Progenitor cell of endocrine pancreas (in vitro differentiated cells): ENCODE results near the gene STAG3. TPM values are rescaled to one million over a fixed set of nuclear protein-coding genes. Genes with fewer than 3 reads are reported as not detected.

ENCODE experiments used
- DNase-seq: peaks from one replicate; pipeline ENCODE4 v3.0.0; 2021; ENCODE audit warnings: low spot score; ENCODE audit not compliant: unreplicated experiment
- H3K27ac Mint-ChIP-seq: 2 replicates; pipeline ENCODE4 v1.8.0; 2021; ENCODE audit warnings: mild to moderate bottlenecking, moderate library complexity, mixed read lengths
- H3K27me3 Mint-ChIP-seq: 2 replicates; pipeline ENCODE4 v1.8.0; 2021; ENCODE audit warnings: mixed read lengths
- H3K36me3 Mint-ChIP-seq: 2 replicates; pipeline ENCODE4 v1.8.0; 2022; ENCODE audit warnings: mixed read lengths; ENCODE audit not compliant: insufficient read depth
- H3K4me1 Mint-ChIP-seq: 2 replicates; pipeline ENCODE4 v1.8.0; 2021; ENCODE audit warnings: low read depth, mixed read lengths
- H3K4me3 Mint-ChIP-seq: 2 replicates; pipeline ENCODE4 v1.8.0; 2021; ENCODE audit warnings: low read depth, mild to moderate bottlenecking, moderate library complexity, mixed read lengths
- H3K9me3 Mint-ChIP-seq: 2 replicates; pipeline ENCODE4 v1.8.0; 2021; ENCODE audit warnings: low read depth, mixed read lengths
- total RNA-seq: library from RNA; stranded (reverse); gene quantifications from 2 replicates; pipeline ENCODE4 v1.2.1, GENCODE V29; 2021
- TF ChIP-seq, protein P1 (sequence below): fragments of 200-600 bp; sonication (generic); IDR thresholded peaks from one replicate; pipeline ENCODE4 v1.5.0; 2021; ENCODE audit warnings: antibody characterized with exemption, mild to moderate bottlenecking; ENCODE audit not compliant: unreplicated experiment

STAG3 gene
- total RNA-seq, 1 donor from 2014 or later = 2.5 TPM

DNA sequence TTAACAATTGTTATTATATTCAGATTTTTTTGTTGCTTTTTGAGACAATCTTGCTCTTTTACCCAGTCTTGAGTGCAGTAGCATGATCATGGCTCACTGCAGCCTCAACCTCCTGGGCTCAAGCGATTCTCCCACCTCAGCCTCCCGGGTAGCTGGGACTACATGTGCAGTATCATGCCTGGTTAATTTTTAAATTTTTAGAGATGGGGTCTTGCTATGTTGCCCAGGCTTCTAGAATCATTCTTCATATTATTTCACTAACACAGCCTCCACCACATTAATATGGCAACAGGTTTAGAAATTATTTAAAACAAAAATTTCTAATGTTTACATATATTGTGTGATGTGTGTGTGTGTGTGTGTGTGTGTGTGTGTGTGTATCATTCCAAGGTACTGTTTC is 30.4 kb upstream of the STAG3 start:
- no peak overlapping the region for H3K4me3 Mint-ChIP-seq
- H3K27me3 Mint-ChIP-seq = no peaks in the 10 kb centered on the region
- H3K9me3 Mint-ChIP-seq = no peaks in the 10 kb centered on the region
- no peak overlapping the region for H3K27ac Mint-ChIP-seq
- peaks cover 11% of the 10 kb centered on the region for H3K4me1 Mint-ChIP-seq
- TF ChIP-seq, protein P1, sequence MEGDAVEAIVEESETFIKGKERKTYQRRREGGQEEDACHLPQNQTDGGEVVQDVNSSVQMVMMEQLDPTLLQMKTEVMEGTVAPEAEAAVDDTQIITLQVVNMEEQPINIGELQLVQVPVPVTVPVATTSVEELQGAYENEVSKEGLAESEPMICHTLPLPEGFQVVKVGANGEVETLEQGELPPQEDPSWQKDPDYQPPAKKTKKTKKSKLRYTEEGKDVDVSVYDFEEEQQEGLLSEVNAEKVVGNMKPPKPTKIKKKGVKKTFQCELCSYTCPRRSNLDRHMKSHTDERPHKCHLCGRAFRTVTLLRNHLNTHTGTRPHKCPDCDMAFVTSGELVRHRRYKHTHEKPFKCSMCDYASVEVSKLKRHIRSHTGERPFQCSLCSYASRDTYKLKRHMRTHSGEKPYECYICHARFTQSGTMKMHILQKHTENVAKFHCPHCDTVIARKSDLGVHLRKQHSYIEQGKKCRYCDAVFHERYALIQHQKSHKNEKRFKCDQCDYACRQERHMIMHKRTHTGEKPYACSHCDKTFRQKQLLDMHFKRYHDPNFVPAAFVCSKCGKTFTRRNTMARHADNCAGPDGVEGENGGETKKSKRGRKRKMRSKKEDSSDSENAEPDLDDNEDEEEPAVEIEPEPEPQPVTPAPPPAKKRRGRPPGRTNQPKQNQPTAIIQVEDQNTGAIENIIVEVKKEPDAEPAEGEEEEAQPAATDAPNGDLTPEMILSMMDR = no peak
- H3K36me3 Mint-ChIP-seq = peaks cover 5% of the 10 kb centered on the region
- no peak for DNase-seq

DNA sequence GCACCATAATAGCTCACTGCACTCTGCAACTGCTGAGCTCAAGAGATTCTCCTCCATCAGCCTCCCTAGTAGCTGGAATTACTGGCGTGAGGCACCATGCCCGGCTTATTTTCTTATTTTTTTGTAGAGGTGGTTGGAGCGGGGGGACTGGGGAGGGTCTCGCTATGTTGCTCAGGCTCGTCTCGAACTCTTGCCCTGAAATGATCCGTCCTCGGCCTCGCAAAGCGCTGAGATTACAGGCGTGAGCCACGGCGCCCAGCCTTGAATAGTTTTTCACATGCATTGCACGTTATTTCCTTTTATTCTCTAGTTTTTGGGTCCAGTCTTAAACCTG is 29.5 kb upstream of the STAG3 start:
- H3K4me3 Mint-ChIP-seq = peak overlapping the region; percentile 99

DNA sequence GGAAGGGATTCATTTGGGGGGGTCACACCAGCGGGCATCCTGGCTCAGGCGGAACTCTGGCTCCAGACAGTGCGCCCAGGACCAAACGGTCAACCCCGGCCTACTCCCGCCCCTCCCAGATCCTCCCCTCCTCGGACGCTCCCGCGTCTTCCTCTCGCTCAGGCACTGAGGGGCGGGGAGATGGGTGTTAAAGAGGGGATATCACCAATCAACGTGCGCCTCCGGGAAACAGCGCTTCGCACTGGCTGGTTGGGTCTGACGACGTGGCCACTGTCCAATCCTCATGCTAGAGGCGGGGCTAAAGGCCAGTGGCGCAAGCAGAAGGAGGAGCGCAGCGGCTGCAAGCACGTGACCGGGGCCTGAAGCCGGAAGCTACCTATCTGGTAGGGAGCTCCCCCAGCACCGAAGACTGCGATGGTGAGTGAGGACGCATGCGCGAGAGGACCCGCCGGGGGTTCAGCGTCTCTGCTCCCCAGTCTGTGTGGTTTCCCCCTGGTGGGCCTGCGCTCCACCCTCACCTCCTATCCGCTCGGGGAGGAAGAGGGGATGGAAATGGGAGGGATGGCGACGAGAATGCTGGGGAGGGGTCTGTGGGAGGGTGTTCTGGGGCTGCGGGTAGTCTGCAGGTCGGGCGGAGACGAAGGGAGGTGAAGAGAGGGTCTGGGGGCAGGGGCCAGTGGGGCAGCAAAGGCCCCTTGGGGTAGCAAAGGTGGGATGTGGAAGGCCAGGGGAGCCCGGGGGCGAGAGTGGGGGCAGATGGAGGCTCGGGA is 29.0 kb upstream of the STAG3 start, which contains the start of gene LAMTOR4:
TSS of gene LAMTOR4 (plus strand) at position 360 of the 770 bp plus-strand sequence. CDS start at position 415, 55 bp downstream.
- peak; percentile 95 for DNase-seq
- TF ChIP-seq, protein P1 = peak; percentile 18
- peak within 1 kb of the TSS; percentile 93 for H3K27ac Mint-ChIP-seq
- H3K27me3 Mint-ChIP-seq = no peaks in the 10 kb centered on the region
- no peaks in the 10 kb centered on the region for H3K9me3 Mint-ChIP-seq
- H3K36me3 Mint-ChIP-seq = peaks cover 9% of the 10 kb centered on the region
- H3K4me1 Mint-ChIP-seq = peaks cover 11% of the 10 kb centered on the region
- H3K4me3 Mint-ChIP-seq = peak within 1 kb of the TSS; percentile 99

More for the DNA sequence above, 29.5 kb upstream of the STAG3 start:
- no peak for DNase-seq
- TF ChIP-seq, protein P1 = no peak
- Mint-ChIP-seq H3K9me3 (no peaks in the 10 kb centered on the region), H3K27me3 (no peaks in the 10 kb centered on the region), H3K4me1 (peaks cover 11% of the 10 kb centered on the region), H3K36me3 (peaks cover 9% of the 10 kb centered on the region), H3K27ac (peak overlapping the region; percentile 93)

DNA sequence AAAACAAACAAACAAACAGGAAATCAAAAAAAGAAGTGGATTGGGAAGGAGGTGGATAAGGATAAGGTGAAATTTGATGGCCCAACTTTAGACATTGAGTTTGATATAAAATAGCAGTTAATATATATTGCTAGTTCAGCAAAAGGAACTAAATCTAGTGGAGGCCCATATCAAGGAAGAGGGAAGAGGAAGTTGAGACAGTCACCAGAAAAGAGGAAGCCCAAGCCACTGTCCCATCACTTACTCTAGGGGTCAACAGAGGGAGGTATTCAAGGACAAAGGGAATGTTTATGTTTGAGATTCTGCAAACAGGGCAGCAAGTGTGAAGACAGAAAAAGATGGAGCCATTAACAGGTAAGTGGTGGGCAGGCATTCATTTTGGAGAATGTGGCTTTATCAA is 25.3 kb upstream of the STAG3 start:
- Mint-ChIP-seq H3K4me3 (no peak overlapping the region), H3K27me3 (no peaks in the 10 kb centered on the region), H3K4me1 (peaks cover 13% of the 10 kb centered on the region), H3K36me3 (peaks cover 15% of the 10 kb centered on the region), H3K9me3 (no peaks in the 10 kb centered on the region), H3K27ac (peak overlapping the region; percentile 41)
- no peak for DNase-seq
- TF ChIP-seq, protein P1 = no peak

DNA sequence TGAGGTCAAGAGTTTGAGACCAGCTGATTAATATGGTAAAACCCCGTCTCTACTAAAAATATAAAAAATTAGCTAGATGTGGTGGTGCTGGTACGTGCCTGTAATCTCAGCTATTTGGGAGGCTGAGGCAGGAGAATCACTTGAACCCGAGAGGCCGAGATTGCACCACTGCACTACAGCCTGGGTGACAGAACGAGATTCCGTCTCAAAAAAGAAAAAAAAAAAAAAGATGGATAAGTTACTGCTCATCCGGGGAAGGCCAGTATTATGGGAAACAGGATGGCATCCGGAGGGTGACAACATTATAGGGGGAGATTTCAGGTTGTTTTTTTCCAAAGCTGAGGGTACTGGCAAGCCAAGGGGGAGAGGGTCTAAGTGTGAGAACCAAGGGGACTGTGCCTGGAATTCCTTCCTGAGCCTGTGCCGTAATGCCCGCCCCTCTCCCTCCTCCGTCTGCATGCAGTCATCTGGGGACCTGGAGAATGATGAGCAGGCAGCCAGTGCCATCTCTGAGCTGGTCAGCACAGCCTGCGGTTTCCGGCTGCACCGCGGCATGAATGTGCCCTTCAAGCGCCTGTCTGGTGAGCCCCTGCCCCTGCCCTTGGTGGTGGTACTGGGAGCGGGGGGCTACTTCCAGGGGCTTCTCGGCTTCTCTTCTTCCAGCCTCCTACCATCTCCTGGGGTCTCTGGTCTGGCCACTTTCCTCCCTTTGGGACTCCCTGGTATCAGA is 24.6 kb upstream of the STAG3 start:
- peaks cover 15% of the 10 kb centered on the region for H3K36me3 Mint-ChIP-seq
- no peak overlapping the region for H3K27ac Mint-ChIP-seq
- no peaks in the 10 kb centered on the region for H3K9me3 Mint-ChIP-seq
- H3K27me3 Mint-ChIP-seq = no peaks in the 10 kb centered on the region
- no peak for DNase-seq
- peaks cover 17% of the 10 kb centered on the region for H3K4me1 Mint-ChIP-seq
- no peak overlapping the region for H3K4me3 Mint-ChIP-seq
- TF ChIP-seq, protein P1 = no peak
